GM21737 (cell line): ENCODE measurements around the gene SPEM2.

Source experiments
- ATAC-seq: cut with Tn5 transposase; IDR thresholded peaks from one replicate; pipeline ENCODE4 v1.9.1; 2021; ENCODE audit warnings: mild to moderate bottlenecking, moderate library complexity; ENCODE audit not compliant: unreplicated experiment

The SPEM2 gene

GRCh38 chr17:7419819-7420610 lies 5.4 kb upstream of the SPEM2 start, which contains the start of gene SPEM1:
TSS of gene SPEM1 (plus strand) at chr17:7420324. CDS start at chr17:7420385, 61 bp downstream.
- no peak for ATAC-seq

- no peak for ATAC-seq
These were observed 4.2 kb upstream of the SPEM2 start for GRCh38 chr17:7421186-7421585.

- no peak for ATAC-seq
These were observed 1.7 kb upstream of the SPEM2 start for GRCh38 chr17:7423679-7424078.

GRCh38 chr17:7425756-7426155 lies 340 bp downstream of the SPEM2 start:
- ATAC-seq, result no peak

GRCh38 chr17:7426203-7426863 lies 917 bp downstream of the SPEM2 start:
- ATAC-seq, result no peak

- ATAC-seq, result no peak
These were observed 1.6 kb downstream of the SPEM2 start for GRCh38 chr17:7426896-7427489.

- no peak for ATAC-seq
These were observed 2.1 kb downstream of the SPEM2 start for GRCh38 chr17:7427549-7427948.

GRCh38 chr17:7428557-7428956 lies 3.1 kb downstream of the SPEM2 start, which contains the start of gene SPEM3:
TSS of gene SPEM3 (plus strand) at chr17:7428857. CDS start at chr17:7428903, 46 bp downstream.
- no peak for ATAC-seq

GRCh38 chr17:7429722-7430121 lies 4.3 kb downstream of the SPEM2 start:
- ATAC-seq, result no peak

GRCh38 chr17:7431231-7431630 lies 5.8 kb downstream of the SPEM2 start:
- ATAC-seq, result no peak

- no peak for ATAC-seq
These were observed 6.9 kb downstream of the SPEM2 start for GRCh38 chr17:7432296-7432695.

- peak; percentile 24 for ATAC-seq
These were observed 10.5 kb downstream of the SPEM2 start for GRCh38 chr17:7435676-7436555.

- ATAC-seq, result peak; percentile 31
These were observed 11.3 kb downstream of the SPEM2 start for GRCh38 chr17:7436556-7437368.

GRCh38 chr17:7437369-7437863 lies 12.0 kb downstream of the SPEM2 start:
- no peak for ATAC-seq

- no peak for ATAC-seq
These were observed 12.7 kb downstream of the SPEM2 start for GRCh38 chr17:7437950-7438614.

GRCh38 chr17:7438656-7439460 lies 13.4 kb downstream of the SPEM2 start:
- no peak for ATAC-seq

- no peak for ATAC-seq
These were observed 14.2 kb downstream of the SPEM2 start, which contains the start of gene FGF11 for GRCh38 chr17:7439462-7440112. TSS of gene FGF11 (plus strand) at chr17:7439512. CDS start at chr17:7439621, 109 bp downstream.
